Mammary epithelial cell (primary cell): ENCODE results near the gene DTNB.

ENCODE experiments used
- EZH2 ChIP-seq: IDR thresholded peaks from 2 replicates; pipeline ENCODE4 v1.6.1; 2012; ENCODE audit warnings: low read length, inconsistent platforms, borderline replicate concordance
- TF ChIP-seq, protein P1 (sequence below), 2 donors: IDR thresholded peaks in 1 of 2; conservative IDR thresholded peaks in 1 of 2; 2 replicates each; pipeline ENCODE4 v1.5.1; 2011 to 2012; ENCODE audit warnings: inconsistent platforms in 2 of 2, low read length in 2 of 2, mild to moderate bottlenecking in 2 of 2, control low read depth in 1 of 2, low read depth in 1 of 2; ENCODE audit not compliant: insufficient read depth in 1 of 2; ENCODE audit errors: extremely low read depth in 1 of 2

GRCh38 chr2:25682082-25682481 lies 8.7 kb upstream of the DTNB start:
- TF ChIP-seq, protein P1, sequence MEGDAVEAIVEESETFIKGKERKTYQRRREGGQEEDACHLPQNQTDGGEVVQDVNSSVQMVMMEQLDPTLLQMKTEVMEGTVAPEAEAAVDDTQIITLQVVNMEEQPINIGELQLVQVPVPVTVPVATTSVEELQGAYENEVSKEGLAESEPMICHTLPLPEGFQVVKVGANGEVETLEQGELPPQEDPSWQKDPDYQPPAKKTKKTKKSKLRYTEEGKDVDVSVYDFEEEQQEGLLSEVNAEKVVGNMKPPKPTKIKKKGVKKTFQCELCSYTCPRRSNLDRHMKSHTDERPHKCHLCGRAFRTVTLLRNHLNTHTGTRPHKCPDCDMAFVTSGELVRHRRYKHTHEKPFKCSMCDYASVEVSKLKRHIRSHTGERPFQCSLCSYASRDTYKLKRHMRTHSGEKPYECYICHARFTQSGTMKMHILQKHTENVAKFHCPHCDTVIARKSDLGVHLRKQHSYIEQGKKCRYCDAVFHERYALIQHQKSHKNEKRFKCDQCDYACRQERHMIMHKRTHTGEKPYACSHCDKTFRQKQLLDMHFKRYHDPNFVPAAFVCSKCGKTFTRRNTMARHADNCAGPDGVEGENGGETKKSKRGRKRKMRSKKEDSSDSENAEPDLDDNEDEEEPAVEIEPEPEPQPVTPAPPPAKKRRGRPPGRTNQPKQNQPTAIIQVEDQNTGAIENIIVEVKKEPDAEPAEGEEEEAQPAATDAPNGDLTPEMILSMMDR (conservative IDR thresholded peaks at IDR 0.05 in 1 of 2, IDR thresholded peaks at IDR 0.05 in 1 of 2; ENCODE audit: extremely low read depth in 1 of 2, insufficient read depth in 1 of 2, low read depth in 1 of 2, low read length in 2 of 2) = no peak
- no peak for TF ChIP-seq EZH2
